Measurements from ENCODE around the gene DHH.

DNA sequence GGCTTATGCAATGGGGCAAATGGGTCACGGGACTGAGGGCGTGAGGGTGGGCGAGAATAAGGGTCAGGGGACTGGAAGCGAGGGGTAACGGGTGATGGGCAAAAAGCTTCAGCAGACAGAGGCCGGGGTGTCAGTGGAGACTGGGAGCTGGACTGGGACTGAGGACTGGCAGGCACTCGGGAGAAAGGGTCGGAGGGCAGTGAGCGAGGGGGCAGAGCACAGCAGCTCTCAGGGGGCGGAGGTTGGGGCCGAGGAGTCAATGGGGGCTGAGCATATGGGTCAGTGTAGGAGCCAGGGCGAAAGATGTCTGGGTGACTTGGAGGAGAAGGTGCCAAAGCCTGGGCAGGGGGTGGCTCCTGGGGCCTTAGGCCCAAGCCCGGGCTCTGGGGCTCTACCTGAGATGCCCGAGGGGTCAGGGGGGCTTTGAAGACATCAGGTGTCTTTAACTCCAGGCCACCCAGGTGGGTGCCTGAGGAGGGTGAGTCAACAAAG is 54.2 kb downstream of the DHH start:
- TF ChIP-seq, protein P1, sequence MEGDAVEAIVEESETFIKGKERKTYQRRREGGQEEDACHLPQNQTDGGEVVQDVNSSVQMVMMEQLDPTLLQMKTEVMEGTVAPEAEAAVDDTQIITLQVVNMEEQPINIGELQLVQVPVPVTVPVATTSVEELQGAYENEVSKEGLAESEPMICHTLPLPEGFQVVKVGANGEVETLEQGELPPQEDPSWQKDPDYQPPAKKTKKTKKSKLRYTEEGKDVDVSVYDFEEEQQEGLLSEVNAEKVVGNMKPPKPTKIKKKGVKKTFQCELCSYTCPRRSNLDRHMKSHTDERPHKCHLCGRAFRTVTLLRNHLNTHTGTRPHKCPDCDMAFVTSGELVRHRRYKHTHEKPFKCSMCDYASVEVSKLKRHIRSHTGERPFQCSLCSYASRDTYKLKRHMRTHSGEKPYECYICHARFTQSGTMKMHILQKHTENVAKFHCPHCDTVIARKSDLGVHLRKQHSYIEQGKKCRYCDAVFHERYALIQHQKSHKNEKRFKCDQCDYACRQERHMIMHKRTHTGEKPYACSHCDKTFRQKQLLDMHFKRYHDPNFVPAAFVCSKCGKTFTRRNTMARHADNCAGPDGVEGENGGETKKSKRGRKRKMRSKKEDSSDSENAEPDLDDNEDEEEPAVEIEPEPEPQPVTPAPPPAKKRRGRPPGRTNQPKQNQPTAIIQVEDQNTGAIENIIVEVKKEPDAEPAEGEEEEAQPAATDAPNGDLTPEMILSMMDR (IDR thresholded peaks at IDR 0.05): no peak
- no peak for TF ChIP-seq POLR2A (IDR thresholded peaks at IDR 0.05)
